Measurements from ENCODE around the gene CTSG.
"Not testable (repeated sequence)": the region's sequence is repeated elsewhere in the genome, so short reads cannot be mapped to it uniquely, and the experiment has no call there.

The CTSG gene

GRCh38 chr14:24607081-24607480, 31.0 kb upstream of the CTSG start:
- TF ChIP-seq, protein P1, sequence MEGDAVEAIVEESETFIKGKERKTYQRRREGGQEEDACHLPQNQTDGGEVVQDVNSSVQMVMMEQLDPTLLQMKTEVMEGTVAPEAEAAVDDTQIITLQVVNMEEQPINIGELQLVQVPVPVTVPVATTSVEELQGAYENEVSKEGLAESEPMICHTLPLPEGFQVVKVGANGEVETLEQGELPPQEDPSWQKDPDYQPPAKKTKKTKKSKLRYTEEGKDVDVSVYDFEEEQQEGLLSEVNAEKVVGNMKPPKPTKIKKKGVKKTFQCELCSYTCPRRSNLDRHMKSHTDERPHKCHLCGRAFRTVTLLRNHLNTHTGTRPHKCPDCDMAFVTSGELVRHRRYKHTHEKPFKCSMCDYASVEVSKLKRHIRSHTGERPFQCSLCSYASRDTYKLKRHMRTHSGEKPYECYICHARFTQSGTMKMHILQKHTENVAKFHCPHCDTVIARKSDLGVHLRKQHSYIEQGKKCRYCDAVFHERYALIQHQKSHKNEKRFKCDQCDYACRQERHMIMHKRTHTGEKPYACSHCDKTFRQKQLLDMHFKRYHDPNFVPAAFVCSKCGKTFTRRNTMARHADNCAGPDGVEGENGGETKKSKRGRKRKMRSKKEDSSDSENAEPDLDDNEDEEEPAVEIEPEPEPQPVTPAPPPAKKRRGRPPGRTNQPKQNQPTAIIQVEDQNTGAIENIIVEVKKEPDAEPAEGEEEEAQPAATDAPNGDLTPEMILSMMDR (IDR thresholded peaks at IDR 0.05; ENCODE audit: extremely low read depth, insufficient read depth, missing control alignments), result no peak
- peak; percentile 2 for DNase-seq (ENCODE audit: low spot score)
- in situ Hi-C loops (cut with MboI; ENCODE audit: low pct_unique_long_range_greater_than_20kb, low sequenced_read_pairs, unreplicated experiment), result loop anchor here (10.0 kb wide), 1 partner anchor 78 kb away; no protein-coding TSS in a partner anchor

GRCh38 chr14:24606297-24606696, 30.2 kb upstream of the CTSG start:
- DNase-seq (ENCODE audit: low spot score), result no peak
- TF ChIP-seq, protein P1 (IDR thresholded peaks at IDR 0.05; ENCODE audit: extremely low read depth, insufficient read depth, missing control alignments), result no peak
- in situ Hi-C loops (cut with MboI; ENCODE audit: low pct_unique_long_range_greater_than_20kb, low sequenced_read_pairs, unreplicated experiment), result loop anchor here (10.0 kb wide), 1 partner anchor 79 kb away; no protein-coding TSS in a partner anchor

GRCh38 chr14:24605435-24606190, 29.6 kb upstream of the CTSG start:
- in situ Hi-C loops (cut with MboI; ENCODE audit: low pct_unique_long_range_greater_than_20kb, low sequenced_read_pairs, unreplicated experiment), result loop anchor here (10.0 kb wide), 1 partner anchor 79 kb away; no protein-coding TSS in a partner anchor
- TF ChIP-seq, protein P1 (IDR thresholded peaks at IDR 0.05; ENCODE audit: extremely low read depth, insufficient read depth, missing control alignments), result peak; percentile 92
- peak; percentile 77 for DNase-seq (ENCODE audit: low spot score)

DNA sequence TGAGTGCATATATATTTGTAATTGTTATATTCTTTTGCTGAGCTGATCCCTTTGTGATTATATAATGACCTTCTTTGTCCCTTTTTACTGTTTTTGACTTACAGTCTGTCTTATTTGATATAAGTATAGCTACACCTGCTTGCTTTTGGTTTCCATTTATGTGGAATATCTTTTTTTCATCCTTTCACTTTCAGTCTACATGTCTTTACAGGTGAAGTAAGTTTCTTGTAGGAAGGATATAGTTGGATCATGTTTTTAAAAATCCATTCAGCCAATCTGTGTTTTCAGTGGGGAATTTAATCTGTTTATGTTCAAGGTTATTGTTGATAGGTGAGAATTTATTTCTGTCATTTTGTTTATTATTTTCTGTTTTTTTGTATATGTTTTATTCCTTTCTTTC, 21.4 kb upstream of the CTSG start:
- TF ChIP-seq, protein P1 (IDR thresholded peaks at IDR 0.05; ENCODE audit: extremely low read depth, insufficient read depth, missing control alignments), result no peak
- in situ Hi-C loops (cut with MboI; ENCODE audit: low pct_unique_long_range_greater_than_20kb, low sequenced_read_pairs, unreplicated experiment), result no loop called here
- no peak for DNase-seq (ENCODE audit: low spot score)

DNA sequence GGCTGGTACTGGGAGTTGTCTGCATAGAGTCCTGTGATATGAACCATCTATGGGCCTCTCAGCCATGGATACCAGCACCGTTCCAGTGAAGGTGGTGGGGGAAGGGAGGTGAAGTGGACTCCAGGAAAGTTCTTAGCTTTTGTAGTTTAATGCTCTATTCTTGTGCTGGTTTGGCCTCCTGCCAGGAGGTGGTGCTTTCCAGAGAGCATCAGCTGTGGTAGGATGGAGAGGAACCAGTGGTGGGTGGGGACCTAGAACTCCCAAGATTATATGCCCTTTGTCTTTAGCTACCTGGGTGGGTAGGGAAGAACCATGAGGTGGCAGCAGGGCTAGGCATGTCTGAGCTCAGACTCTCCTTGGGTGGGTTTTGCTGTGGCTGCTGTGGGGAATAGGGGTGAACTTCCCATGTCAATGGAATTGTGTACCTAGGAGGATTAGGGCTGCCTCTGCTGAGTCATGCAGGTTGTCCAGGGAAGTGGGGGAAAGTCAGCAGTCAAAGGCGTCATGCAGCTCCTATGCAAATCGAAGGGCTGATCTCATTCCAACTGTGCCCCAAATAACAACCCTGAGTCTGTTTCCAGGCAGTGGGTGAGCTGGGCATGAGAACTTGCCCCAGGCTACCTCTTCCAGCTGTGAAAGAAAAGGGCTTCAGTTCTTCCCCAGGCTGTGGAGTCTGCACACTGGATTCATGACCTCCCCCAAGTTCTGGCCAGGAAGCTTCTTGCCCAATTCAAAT, 19.2 kb upstream of the CTSG start:
- TF ChIP-seq, protein P1 (IDR thresholded peaks at IDR 0.05; ENCODE audit: extremely low read depth, insufficient read depth, missing control alignments), result no peak
- in situ Hi-C loops (cut with MboI; ENCODE audit: low pct_unique_long_range_greater_than_20kb, low sequenced_read_pairs, unreplicated experiment), result no loop called here
- no peak for DNase-seq (ENCODE audit: low spot score)

DNA sequence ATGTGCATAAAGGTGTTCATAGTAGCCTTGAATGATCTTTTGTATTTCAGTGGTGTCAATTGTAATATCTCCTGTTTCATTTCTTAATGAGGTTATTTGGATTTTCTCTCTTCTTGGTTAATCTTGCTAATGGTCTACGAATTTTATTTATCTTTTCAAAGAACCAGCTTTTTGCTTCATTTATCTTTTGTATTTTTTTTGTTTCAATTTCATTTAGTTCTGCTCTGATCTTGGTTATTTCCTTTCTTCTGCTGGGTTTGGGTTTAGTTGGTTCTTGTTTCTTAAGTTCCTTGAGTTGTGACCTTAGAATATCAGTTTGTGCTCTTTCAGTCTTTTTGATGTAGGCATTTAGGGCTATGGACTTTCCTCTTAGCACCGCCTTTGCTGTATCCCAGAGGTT, 15.0 kb upstream of the CTSG start:
- in situ Hi-C loops (cut with MboI; ENCODE audit: low pct_unique_long_range_greater_than_20kb, low sequenced_read_pairs, unreplicated experiment), result not testable (repeated sequence)

DNA sequence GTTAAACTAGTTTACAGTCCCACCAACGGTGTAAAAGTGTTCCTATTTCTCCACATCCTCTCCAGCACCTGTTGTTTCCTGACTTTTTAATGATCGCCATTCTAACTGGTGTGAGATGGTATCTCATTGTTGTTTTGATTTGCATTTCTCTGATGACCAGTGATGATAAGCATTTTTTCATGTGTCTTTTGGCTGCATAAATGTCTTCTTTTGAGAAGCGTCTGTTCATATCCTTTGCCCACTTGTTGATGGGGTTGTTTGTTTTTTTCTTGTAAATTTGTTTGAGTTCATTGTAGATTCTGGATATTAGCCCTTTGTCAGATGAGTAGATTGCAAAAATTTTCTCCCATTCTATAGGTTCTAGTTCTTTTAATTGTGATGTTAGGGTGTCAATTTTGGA, 8.4 kb upstream of the CTSG start:
- in situ Hi-C loops (cut with MboI; ENCODE audit: low pct_unique_long_range_greater_than_20kb, low sequenced_read_pairs, unreplicated experiment); DNase-seq (ENCODE audit: low spot score): not testable (repeated sequence)

More for the DNA sequence above, 15.0 kb upstream of the CTSG start:
- DNase-seq (ENCODE audit: low spot score), result not testable (repeated sequence)

Data from GM13977 (cell line).